Right hindlimb (tissue), 1 donor: Measurements from ENCODE around the gene SCUBE1.
"Not testable (repeated sequence)": the region's sequence is repeated elsewhere in the genome, so short reads cannot be mapped to it uniquely, and the experiment has no call there.

ENCODE experiments used
- DNase-seq: peaks from one replicate; pipeline ENCODE4 v3.0.0-alpha.2; 2018

Gene SCUBE1

DNA sequence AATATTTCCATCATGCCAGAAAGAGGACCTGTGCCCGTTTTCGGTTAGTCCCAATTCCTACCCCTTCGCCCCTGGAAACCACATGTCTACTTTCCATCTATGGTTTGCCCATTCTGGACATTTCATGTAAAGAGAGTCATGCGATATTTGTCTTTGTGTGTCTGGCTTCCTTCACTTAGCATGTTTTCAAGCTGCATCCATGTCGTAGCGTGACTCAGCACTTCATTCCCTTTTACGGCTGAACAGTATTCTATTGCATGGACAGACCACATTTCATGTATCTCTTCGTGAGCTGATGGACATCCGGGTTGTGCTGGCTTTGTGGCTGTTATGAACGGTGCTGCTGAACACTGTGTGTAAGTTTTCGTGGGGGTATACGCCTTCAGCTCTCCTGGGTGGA lies 43.4 kb downstream of the SCUBE1 start:
- DNase-seq: no peak

DNA sequence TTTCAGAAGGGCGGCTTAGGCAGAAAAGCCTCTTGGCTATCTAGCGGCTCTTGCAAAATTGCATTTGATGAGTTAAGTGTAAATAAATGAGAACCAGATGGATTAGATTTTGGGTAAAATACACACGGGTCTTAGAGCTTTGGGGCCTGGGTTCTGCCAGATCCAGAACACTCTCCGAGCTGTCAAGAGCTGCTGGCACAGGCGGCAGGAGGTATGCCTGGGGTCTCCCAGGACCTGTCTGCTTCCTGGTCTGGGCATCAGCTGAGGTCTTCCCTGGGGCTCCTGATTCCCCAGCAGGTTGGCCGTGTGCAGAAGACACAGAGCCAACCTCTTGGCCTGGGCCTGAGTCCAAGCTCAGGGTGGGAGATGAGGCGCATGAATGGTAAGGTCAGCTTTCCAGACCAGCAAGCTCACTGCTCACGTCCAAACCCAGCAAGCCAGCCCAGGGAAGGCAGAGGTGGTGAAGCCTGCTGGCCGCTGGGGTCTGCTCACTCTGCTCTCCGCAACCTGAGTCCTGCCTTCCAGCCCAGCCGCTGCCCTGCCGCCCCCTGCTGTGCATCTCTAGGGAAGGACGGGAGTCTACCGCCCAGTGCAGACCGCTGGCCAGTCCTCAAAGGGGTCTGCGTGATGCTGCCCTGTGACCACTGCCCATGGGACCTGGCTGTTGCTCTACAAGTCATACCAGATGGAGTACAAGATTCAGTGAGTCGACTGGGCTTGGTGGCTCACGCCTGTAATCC lies 44.9 kb downstream of the SCUBE1 start:
- DNase-seq: no peak

DNA sequence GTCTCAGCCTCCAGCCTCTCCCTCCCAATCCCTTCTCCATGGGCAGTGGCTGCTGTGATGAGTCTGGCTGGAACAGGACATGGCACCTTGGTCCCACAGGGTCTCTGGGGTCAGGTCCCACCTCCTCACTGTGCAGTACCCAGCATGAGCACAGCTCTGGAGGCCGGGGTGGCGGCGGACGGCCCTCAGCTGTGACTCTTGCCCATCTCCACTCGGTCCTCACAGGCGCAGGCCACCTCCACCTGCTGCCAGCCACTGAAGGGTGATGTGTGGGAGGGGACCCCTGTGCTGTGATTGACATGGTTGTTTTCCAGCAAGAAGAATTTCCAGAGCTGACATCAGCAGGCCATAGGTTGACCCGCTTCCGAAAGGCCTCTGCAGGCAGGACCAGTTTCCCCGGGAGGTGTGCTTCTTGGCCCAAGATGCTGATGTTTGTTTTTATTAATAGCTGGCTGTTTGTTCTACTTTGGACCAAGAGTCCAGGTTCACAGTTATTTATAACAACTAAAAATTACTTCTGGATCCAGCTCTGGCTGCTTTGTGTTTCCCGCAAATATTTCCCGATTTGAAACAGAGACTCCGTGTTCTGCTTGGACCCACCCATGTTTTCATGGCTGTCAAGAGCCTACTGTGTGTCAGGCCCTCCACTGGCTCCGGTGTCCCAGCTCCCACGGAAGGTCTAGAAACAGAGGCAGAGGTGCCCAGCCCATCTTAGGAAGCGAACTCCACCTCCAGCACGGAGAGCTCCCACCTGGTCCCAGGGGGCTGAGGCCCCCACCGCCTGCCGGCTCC lies 45.7 kb downstream of the SCUBE1 start:
- no peak for DNase-seq

DNA sequence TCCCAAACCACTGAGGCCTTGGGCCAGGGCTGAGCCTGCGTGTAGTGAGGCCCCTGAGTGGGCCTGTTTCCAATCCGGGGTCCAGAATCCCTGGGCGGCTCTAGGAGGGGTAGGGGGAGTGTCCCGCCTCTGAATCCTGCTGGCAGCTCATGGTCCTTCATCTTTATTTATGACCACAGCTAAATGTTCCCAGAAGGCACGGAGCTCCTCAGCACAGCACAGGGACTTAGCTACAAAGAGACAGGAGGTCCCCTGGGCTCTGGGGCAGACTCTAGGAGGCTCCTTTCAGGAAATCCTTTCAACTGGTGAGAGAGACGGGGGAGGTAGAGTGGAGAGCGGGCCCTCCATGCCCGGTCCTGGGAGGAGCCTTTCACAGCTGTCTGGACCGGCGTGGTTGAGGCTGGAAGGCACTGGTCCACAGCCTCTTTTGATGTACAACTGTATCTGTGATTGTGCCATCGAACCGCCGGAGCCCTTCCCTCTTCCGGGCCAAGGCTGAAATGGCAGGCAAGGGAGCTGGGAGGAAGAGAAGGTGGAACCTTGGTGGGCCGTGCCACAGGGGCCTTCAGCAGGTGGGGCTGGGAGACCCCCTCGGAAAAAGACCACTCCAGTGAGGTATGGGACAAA lies 46.8 kb downstream of the SCUBE1 start:
- DNase-seq: no peak

DNA sequence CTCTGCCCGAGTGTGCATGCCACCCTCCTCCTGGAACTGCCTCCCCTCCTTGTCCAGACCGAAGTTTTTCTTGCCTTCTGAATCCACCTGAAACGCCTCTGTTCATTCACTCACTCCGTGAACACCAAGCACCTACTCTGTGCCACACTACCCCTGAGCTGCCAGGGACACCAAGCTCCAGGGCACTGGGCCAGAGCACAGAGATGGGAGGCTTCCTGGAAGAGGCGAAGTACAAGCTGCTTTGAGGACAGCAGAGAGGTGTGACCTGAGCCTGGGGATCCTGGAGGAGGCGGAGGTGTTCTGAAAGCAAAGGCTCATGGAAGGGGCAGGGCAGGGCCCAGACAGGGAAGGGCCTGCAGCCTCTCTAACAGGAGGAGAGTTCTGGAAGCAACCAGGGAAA lies 47.5 kb downstream of the SCUBE1 start:
- DNase-seq: no peak

DNA sequence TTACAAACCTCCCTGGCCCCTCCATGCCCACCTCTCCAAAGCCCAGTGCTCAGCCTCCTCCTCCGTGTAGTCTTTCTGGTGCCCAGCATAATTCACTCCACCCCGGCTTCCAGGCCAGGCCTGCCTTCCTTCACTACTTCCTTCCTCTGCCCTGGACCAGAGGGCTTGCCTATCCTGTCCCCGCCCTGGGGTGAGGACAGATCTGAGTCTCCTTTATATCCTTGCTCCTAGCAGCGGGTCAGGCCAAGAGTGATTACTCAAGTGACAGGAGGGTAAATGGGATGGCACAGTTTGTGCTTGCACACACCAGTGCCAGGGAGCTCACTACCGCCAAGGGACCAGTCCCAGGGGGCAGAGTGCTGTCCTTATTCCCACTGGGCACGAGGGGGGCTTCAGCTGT lies 48.0 kb downstream of the SCUBE1 start:
- DNase-seq: no peak

DNA sequence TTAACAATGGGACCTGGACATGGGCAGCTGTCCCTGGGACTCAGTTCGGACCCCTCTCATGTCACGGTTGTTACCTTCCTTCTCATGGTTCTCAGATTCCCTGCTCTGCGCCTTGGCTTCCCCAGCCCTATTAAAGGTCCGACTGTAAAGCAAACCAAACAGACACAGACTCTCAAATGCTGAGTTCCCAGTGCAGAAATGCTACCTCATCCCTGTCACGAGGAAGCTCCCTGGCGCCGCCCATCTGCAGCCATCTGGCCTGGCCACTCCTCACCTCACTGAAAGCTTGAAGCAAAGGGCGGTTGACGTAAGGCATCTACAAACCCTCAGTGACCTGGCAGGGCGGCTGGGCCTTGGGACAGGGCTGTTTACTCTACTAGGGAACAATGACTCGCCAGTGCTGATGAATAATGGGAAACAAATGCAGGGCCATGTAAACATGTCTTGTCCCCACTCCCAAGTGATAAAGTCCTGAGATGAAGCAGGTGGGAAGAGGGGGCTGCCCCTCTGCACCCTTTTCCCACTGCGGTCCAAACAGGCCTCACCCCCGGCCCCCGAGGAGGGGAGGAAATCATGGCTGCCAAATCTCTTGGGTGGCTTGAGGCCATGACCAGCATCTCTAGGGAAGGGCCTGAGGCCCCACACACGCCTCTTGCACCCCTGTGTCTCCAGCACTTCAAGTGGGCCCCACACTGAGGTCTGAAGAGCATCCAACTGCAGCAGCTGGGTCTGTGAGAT lies 49.3 kb downstream of the SCUBE1 start:
- DNase-seq: peak; percentile 61

DNA sequence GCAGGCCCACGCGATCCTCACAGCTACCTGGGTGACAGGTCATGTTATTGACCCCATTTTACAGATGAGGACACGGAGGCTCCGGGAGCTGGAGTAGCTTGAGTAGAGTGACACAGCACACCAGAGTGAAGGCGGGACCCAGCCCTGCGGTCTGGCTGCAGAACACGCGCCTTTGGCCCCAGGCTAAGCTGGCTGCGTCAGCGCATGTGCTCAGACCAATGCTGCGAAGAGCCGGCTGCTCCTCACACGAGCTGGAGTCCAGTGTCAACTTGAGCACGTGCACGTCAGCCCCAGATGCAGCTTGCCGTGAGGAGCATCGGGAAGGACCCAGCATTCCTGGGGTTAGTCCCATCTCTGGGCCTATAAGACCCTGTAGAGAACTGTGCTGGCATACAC lies 49.9 kb downstream of the SCUBE1 start:
- peak; percentile 62 for DNase-seq

DNA sequence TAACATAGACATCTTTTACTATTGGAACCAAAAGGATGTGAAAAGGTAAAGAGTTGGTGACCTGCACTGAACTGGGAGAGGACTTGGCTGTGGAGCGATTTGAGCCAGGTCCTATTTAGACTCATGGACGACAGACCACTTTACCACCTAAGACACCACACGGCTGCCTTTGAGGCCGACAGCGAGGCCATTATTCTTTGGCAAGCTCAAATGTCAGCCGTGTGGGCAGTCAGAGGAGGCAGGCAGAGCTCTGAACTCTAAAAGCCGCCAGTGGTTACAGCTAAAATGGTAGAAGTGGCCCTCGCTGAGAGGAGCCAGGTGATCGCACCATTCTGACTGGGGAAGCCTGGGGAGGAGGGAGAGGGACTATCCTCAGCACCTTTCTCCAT lies 50.5 kb downstream of the SCUBE1 start:
- no peak for DNase-seq

DNA sequence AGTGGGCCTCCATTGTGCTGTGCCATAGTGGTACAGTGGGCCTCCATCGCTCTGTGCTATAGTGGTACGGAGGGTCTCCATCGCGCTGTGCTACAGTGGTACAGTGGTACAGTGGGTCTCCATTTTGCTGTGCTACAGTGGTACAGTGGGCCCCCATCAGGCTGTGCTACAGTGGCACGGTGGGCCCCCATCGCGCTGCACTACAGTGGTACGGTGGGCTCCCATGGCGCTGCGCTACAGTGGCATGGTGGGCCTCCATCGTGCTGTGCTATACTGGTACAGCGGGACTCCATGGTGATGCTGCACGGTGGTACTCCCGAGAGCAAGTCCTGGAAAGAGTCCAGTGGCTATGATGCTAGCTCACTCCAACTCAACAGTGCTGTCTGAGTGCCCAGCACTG lies 51.8 kb downstream of the SCUBE1 start:
- DNase-seq: no peak

DNA sequence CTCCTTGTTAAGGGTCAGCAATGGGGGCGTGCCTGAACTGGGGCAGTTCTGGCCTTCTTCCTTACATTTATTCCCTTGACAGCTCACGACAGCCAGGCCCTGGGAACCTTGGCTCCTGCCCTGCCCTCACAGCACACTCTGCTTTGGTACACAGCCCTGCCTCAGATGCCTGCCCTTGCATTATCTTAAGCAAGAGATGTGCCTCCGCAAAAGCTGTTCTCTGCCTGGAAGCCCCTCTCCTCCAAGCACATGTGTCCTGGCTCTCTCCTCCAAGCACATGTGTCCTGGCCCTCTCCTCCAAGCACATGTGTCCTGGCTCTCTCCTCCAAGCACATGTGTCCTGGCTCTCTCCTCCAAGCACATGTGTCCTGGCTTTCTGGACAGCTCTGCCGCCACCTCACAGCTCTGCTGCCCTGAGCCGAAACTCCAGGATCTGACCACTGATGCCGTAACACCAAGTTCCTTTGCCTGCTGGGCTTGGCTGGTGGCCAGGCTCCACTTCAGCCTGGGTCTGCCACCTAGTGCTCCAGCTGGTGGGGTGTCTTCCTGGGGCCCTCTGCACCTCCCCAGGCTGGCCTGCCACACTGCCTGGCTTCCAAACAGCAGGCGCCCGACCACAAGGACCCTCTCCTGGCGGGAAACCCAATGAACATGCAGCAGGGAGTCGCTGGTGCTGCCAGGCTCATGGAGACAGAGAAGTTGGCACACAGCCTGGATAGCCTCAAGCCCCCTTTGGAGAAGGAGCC lies 53.0 kb downstream of the SCUBE1 start:
- peak; percentile 55 for DNase-seq

DNA sequence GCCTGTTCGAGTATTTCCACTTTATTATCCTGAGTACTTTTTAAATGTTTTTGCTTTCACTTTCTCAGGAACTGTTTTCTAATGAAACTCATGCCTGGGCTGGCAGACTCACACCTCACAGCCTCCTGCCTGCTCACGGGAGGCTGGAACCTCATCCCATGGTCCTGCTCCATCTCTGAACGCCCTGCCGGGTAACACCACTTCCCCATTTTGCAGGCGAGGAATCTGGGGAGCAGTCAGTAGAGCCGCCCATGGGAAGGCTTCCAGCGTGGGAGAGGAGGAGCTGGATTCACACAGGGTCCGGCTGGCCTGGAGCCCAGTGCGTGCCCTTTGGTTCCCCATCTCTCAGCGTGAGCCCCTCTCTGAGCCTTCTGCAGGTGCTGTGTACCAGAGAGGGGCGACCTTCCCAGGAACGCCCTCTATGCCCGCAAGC lies 53.6 kb downstream of the SCUBE1 start:
- DNase-seq: no peak

DNA sequence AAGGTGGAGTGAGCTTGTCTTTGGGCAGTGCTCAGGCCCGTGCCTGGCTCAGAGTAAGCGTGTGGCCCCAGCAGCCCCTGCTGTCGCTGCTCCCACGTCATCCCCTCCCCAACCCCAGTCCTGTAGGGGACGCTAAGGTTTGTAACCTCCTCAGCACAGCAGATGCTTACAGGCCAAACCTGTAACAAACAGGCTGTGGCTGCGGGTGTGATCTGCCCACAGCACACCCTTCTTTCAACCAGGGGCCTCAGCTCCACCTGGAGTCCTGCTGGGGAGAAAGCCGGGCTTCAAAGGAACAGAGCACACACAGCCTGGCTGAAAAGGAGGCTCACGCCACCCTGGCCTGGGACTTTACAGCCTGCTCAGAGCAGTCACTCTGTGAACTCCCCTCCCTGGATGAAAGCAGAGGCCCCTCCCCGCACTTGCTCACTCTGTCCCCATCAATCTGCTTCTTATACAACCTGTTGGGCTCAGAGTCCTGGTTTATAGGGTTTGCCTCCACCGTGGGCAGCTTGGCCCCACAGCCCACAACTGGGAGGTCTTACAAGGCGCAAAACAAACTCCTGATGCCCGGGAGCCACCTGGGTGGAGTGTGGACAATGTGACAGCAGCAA lies 54.3 kb downstream of the SCUBE1 start:
- no peak for DNase-seq

DNA sequence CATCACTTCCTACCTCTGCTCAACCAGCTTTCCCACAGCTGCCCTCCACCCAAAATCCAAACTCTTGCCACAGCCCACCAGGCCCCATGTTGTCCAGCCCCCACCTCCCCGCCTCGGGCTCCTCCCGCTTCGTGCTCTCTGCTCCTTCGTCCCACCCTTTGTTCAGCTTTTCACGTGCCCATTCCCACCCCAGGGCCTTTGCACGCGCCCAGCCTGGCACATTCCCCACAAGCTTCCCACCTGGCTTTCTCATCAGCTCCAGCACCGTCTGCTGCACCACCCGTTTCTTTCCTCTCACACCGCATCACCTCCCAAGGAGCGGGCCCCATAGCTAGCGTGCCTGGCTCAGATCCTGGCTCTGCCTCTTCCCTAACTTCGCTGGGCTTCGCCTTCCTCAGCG lies 54.8 kb downstream of the SCUBE1 start:
- no peak for DNase-seq

DNA sequence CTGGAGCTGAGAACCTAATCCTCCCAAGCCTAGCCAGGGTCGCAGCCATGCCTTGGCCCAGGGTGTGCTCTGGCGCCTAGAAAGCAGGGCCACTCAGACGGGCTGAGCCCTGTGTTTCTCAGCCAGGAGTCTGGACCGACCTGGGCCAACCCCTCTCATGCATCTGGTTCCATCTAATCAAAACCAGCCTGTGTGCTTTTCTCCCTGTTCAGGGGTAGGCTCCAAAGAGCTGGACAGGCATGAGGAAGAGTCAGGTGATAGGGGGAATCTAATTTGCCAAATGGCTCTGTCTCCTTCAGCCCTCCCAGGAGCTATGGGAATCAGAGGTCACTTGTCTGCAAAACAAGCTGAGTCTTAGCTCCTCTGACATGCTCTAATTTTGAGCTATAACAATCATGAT lies 55.7 kb downstream of the SCUBE1 start:
- DNase-seq: no peak

DNA sequence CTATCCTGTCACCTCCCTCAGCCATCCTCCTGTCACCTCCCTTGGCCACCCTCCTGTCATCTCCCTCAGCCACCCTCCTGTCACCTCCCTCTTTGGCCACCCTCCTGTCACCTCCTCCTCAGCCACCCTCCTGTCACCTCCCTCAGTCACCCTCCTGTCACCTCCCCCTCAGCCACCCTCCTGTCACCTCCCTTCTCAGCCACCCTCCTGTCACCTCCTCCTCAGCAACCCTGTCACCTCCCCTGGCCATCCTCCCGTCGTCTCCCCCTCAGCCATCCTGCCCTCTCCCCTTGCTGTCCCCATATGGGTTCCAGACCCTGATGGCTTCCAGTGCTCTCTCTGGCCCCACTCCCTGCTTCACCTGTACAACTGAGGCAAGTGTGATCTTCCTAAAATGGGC lies 61.8 kb downstream of the SCUBE1 start:
- no peak for DNase-seq

DNA sequence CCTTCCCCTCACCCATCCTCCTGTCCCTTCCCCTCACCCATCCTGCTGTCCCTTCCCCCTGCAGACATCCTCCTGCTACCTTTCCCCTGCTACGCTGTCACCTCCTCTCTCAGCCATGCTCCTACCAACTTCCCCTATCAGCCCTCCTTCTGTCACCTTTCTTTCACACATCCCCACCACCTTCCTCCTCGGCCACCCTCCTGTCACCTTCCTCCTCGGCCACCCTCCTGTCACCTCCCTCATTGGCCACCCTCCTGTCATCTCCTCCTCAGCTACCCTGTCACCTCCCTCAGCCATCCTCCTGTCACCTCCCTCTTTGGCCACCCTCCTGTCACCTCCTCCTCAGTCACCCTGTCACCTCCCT lies 62.7 kb downstream of the SCUBE1 start:
- not testable (repeated sequence) for DNase-seq

DNA sequence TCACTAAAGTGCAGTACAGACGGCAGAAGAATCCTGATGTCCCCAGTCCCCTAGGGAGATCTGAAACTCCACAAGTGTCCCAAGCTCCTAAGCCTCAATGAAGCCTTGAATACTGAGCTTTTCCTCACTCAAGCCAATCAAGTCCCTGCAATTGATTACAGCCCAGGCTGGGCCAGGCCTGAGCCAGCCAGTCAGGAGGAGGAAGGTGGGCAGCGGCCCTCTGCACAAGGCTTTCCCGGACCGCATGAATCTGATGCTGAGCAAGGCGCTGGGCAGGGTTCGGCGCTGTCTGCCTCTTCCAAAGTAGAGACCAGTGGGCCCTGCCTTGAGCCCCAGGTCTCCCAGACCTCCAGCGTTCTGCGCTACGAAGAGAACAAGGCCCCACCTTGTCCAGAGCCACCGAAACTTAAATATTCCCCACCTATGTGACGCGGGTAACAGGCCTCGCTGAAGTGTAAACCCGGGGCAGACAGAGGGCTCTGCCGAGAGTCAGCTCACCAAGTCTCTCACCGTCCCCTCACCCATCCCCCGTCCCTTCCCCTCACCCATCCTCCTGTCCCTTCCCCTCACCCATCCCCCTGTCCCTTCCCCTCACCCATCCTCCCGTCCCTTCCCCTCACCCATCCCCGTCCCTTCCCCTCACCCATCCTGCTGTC lies 63.2 kb downstream of the SCUBE1 start:
- no peak for DNase-seq

DNA sequence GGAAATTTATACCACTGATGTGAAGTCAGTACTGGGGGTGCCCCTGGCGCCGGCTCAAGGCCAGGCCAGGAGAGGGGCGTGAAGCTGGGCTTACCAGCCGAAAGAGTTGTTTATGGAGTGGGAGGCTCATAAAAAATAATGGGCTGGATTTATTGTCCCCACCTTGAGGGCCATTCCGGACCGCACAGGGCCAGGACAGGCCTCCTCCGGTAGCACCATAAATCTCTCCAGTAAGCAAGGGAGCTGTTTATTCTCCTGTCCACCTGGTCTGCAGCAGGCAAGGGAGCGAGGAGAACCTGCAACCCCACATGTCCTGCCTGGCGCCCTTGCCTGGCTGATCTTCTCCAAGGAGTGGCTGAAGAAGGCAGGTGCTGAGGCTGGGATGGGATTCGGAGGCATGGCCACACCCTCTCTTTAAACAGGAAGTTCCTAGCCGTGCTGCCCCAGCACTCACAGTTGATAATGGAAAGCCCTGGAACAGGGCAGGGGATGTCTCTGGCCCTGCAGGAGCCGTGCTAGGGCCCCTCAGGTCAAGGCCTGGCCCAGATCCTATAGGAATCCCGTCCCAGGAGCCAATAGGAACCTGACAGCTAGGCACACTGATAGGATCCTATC lies 65.1 kb downstream of the SCUBE1 start:
- DNase-seq: no peak

DNA sequence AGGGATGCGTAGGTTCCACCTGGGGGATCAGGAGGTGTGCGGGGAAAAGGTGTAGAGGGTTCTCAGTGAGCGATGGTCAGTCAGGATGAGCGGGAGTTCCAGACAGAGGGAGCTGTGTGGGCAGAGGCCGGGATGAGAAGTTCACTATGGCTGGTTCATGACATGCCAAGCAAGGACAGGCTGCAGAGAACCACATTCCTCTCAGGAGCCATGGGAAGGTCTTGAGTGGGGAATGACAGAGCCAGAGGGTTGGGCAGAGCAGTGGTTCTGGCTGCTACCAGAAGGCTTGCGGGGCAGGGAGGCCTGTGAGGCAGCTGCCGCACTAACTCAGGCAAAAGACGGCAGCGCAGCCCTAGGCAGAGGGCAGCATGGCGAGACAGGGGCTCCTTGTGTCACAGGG lies 66.1 kb downstream of the SCUBE1 start:
- no peak for DNase-seq

DNA sequence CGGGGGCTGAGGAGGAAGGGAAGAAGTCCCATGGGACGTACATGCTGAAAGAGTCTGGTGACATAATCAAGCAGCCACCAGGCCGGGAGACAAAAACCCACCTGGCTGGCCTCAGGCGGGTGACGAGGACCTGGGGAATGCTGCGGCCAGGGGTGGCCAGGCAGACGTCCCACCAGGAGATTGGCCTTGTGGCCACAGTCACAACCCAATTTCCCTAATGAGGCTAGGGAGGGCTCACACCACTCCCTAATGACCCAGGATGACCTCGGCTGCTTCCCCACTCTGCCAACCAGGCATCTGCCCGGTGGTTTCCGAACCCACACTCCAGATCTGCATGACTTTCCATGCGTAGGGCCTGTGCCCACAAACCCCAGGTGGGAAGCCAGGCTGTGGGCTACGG lies 66.9 kb downstream of the SCUBE1 start:
- no peak for DNase-seq
